DOHH2 (cell line): ENCODE data around the gene ALX3.

Source experiments
- CTCF ChIP-seq: fragments of 200-600 bp; sonication (generic); IDR thresholded peaks from one replicate; pipeline ENCODE4 v1.5.1; 2014; ENCODE audit warnings: antibody characterized with exemption, mild to moderate bottlenecking, low read depth, low read length; ENCODE audit not compliant: poor library complexity, severe bottlenecking
- EZH2phosphoT487 ChIP-seq: fragments of 200-600 bp; sonication (generic); IDR thresholded peaks from 2 replicates; pipeline ENCODE4 v1.6.1; 2017; ENCODE audit warnings: borderline replicate concordance, mild to moderate bottlenecking, antibody characterized with exemption, low read length, moderate library complexity, mixed read lengths

- TF ChIP-seq EZH2phosphoT487 (no peak), CTCF (no peak)
Measured at GRCh38 chr1:110091791-110092190, 21.3 kb upstream of the ALX3 start.
